Smooth muscle cell (in vitro differentiated cells): ENCODE measurements around the gene PGLYRP2. TPM values are rescaled to one million over a fixed set of nuclear protein-coding genes. Genes with fewer than 3 reads are reported as not detected.

Experiments used
- DNase-seq: peaks from one replicate; lab custom pipeline; 2025; ENCODE audit not compliant: unreplicated experiment; lab: John Stamatoyannopoulos, UW
- H2AFZ ChIP-seq: fragments of 200-600 bp; sonication (generic); 2 replicates; pipeline ENCODE4 v1.6.0; 2016; ENCODE audit warnings: antibody characterized with exemption, low read depth, mild to moderate bottlenecking
- H3F3A ChIP-seq: fragments of 200-600 bp; sonication (generic); 2 replicates; pipeline ENCODE4 v1.6.0; 2017; ENCODE audit warnings: antibody characterized with exemption, low read depth
- H3K27ac ChIP-seq: fragments of 200-600 bp; sonication (generic); 2 replicates; pipeline ENCODE4 v1.5.1; 2016; ENCODE audit warnings: low read depth, mild to moderate bottlenecking
- H3K27me3 ChIP-seq: fragments of 200-600 bp; sonication (generic); 2 replicates; pipeline ENCODE4 v1.6.1; 2016; ENCODE audit warnings: low read depth, mild to moderate bottlenecking
- H3K36me3 ChIP-seq: fragments of 200-600 bp; sonication (generic); 2 replicates; pipeline ENCODE4 v1.5.1; 2016; ENCODE audit warnings: low read depth
- H3K4me1 ChIP-seq: fragments of 200-600 bp; sonication (generic); 2 replicates; pipeline ENCODE4 v1.5.1; 2016; ENCODE audit warnings: low read depth
- H3K4me2 ChIP-seq: fragments of 200-600 bp; sonication (generic); 2 replicates; pipeline ENCODE4 v1.6.0; 2016; ENCODE audit warnings: mild to moderate bottlenecking
- H3K4me3 ChIP-seq: fragments of 200-600 bp; sonication (generic); 2 replicates; pipeline ENCODE4 v1.5.1; 2016; ENCODE audit warnings: mild to moderate bottlenecking
- H3K79me2 ChIP-seq: fragments of 200-600 bp; sonication (generic); 2 replicates; pipeline ENCODE4 v1.6.0; 2016; ENCODE audit warnings: low read depth, mild to moderate bottlenecking
- H3K9ac ChIP-seq: fragments of 200-600 bp; sonication (generic); 2 replicates; pipeline ENCODE4 v1.6.0; 2016; ENCODE audit warnings: low read depth
- H3K9me3 ChIP-seq: fragments of 200-600 bp; sonication (generic); replicated peaks from 2 replicates; pipeline ENCODE4 v1.5.1; 2016; ENCODE audit warnings: low read depth
- H4K20me1 ChIP-seq: fragments of 200-600 bp; sonication (generic); 2 replicates; pipeline ENCODE4 v1.6.0; 2016; ENCODE audit warnings: low read depth
- CTCF ChIP-seq: fragments of 200-600 bp; sonication (generic); IDR thresholded peaks from 2 replicates; pipeline ENCODE4 v1.5.1; 2017; ENCODE audit warnings: borderline replicate concordance, mild to moderate bottlenecking, antibody characterized with exemption; ENCODE audit not compliant: insufficient read depth, poor library complexity, severe bottlenecking
- WGBS: methylation state at CpG from one replicate; pipeline ENCODE4 v1.1.7; 2016; ENCODE audit warnings: low lambda C conversion rate; 5-methylcytosine and 5-hydroxymethylcytosine counted together
- polyA plus RNA-seq: library from polyadenylated mRNA; unstranded; fragments of >200 nt; fragmentation: Nextera tagmentation; extraction: Ambion mirVana; gene quantifications from 2 replicates; pipeline ENCODE4 v1.2.1, GENCODE V29; 2016
- total RNA-seq: library from RNA; depleted of rRNA; stranded (reverse); fragments of >200 nt; gene quantifications from 2 replicates; pipeline ENCODE4 v1.2.3, GENCODE V29; 2014

Gene PGLYRP2
- total and polyA plus RNA-seq, 2 experiments from 2014 or later = not detected

- H3K9ac ChIP-seq = no peak overlapping the region
- no peak overlapping the region for H2AFZ ChIP-seq
- peaks cover 38% of the 10 kb centered on the region for H3K27me3 ChIP-seq
- no peaks in the 10 kb centered on the region for H3K36me3 ChIP-seq
- no peak for TF ChIP-seq CTCF
- no peak overlapping the region for H3K4me3 ChIP-seq
- H3K4me2 ChIP-seq = no peak overlapping the region
- H3K79me2 ChIP-seq = no peaks in the 10 kb centered on the region
- H3K9me3 ChIP-seq = no peaks in the 10 kb centered on the region
- H3K4me1 ChIP-seq = no peaks in the 10 kb centered on the region
- H3K27ac ChIP-seq = no peak overlapping the region
- no peak for DNase-seq
- 75% methylated on average over 6 of the region's 6 CpGs for WGBS
- no peaks in the 10 kb centered on the region for H3F3A ChIP-seq
- H4K20me1 ChIP-seq = no peaks in the 10 kb centered on the region
These were observed 11.5 kb downstream of the PGLYRP2 start for GRCh38 chr19:15467734-15468214.

GRCh38 chr19:15466851-15467733, 12.2 kb downstream of the PGLYRP2 start:
- no peak for TF ChIP-seq CTCF
- 57% methylated on average over 8 of the region's 8 CpGs for WGBS

GRCh38 chr19:15464394-15465385, 14.6 kb downstream of the PGLYRP2 start, which contains the start of gene RASAL3:
Gene RASAL3 (minus strand): TSS chr19:15464544. CDS start chr19:15464358, 186 bp downstream.
- no peak within 1 kb of the TSS for H3K4me2 ChIP-seq
- no peaks in the 10 kb centered on the region for H3K79me2 ChIP-seq
- H3F3A ChIP-seq = no peaks in the 10 kb centered on the region
- TF ChIP-seq CTCF = no peak
- WGBS = 51% methylated on average over 16 of the region's 17 CpGs
- H4K20me1 ChIP-seq = no peaks in the 10 kb centered on the region
- H3K27me3 ChIP-seq = peaks cover 53% of the 10 kb centered on the region
- H3K9ac ChIP-seq = no peak within 1 kb of the TSS
- H3K4me3 ChIP-seq = no peak within 1 kb of the TSS
- DNase-seq = no peak
- H3K27ac ChIP-seq = no peak within 1 kb of the TSS
- no peak within 1 kb of the TSS for H2AFZ ChIP-seq
- H3K36me3 ChIP-seq = no peaks in the 10 kb centered on the region
- no peaks in the 10 kb centered on the region for H3K9me3 ChIP-seq
- no peaks in the 10 kb centered on the region for H3K4me1 ChIP-seq

More at GRCh38 chr19:15466851-15467733, 12.2 kb downstream of the PGLYRP2 start:
- Histone ChIP-seq H2AFZ (no peak overlapping the region), H3K9me3 (no peaks in the 10 kb centered on the region), H3K79me2 (no peaks in the 10 kb centered on the region), H3K4me1 (no peaks in the 10 kb centered on the region), H3K27me3 (peaks cover 39% of the 10 kb centered on the region), H3K4me2 (no peak overlapping the region), H3K36me3 (no peaks in the 10 kb centered on the region), H3K27ac (no peak overlapping the region), H3K4me3 (no peak overlapping the region), H4K20me1 (no peaks in the 10 kb centered on the region), H3K9ac (no peak overlapping the region), H3F3A (no peaks in the 10 kb centered on the region)
- no peak for DNase-seq
